Left colon (tissue), 2 donors: Measurements from ENCODE around the gene LRRC72. TPM values are rescaled to one million over a fixed set of nuclear protein-coding genes. Genes with fewer than 3 reads are reported as not detected.
"Not testable (repeated sequence)": the region's sequence is repeated elsewhere in the genome, so short reads cannot be mapped to it uniquely, and the experiment has no call there.

Source experiments
- ATAC-seq: fragments of 200-7000 bp; cut with Tn5 transposase; one replicate; pipeline ENCODE4 v1.9.1; 2020; ENCODE audit warnings: mild to moderate bottlenecking, moderate library complexity
- DNase-seq, 2 donors: peaks; one replicate each; pipeline ENCODE4 v3.0.0-alpha.2; 2020
- intact Hi-C, 2 donors: fragments of 100-400 bp; cut with DNase I in 1 of 2; cut with micrococcal nuclease in 1 of 2; formaldehyde crosslinking; loops; one replicate each; pipeline versions ENCODE4 v1.11.2 to v1.14.0; 2022; cut with DNase I, micrococcal nuclease
- total RNA-seq, 2 donors: library from RNA; stranded (reverse); fragmentation: NEBNext Ultra II Directional; extraction: Animal tissue kit (Norgen Biotek cat#: 25700); gene quantifications; one replicate each; pipeline ENCODE4 v1.2.1, GENCODE V29; 2021
- donor health status: DM: no; HTN: no; CAD: no.
- donor health status: DM: yes; HTN: yes; CAD: no.

The LRRC72 gene
- total RNA-seq, 2 donors from 2014 or later = not detected

GRCh38 chr7:16515785-16516685 is 10.6 kb upstream of the LRRC72 start:
- intact Hi-C loops = no loop called here
- no peak for DNase-seq
- no peak for ATAC-seq

- ATAC-seq, DNase-seq, intact Hi-C loops: not testable (repeated sequence)
Measured at GRCh38 chr7:16519985-16520384, 6.6 kb upstream of the LRRC72 start.

GRCh38 chr7:16524332-16524731 is 2.3 kb upstream of the LRRC72 start:
- ATAC-seq = no peak
- DNase-seq = no peak
- intact Hi-C loops = no loop called here

- intact Hi-C loops = no loop called here
- ATAC-seq (no peak), DNase-seq (no peak)
Measured at GRCh38 chr7:16528520-16528919, 1.9 kb downstream of the LRRC72 start.

GRCh38 chr7:16529697-16530096 is 3.1 kb downstream of the LRRC72 start:
- intact Hi-C loops = no loop called here
- ATAC-seq = no peak
- no peak for DNase-seq

- intact Hi-C loops = no loop called here
- no peak for ATAC-seq
- no peak for DNase-seq
Measured at GRCh38 chr7:16531707-16532106, 5.1 kb downstream of the LRRC72 start.

GRCh38 chr7:16532272-16532671 is 5.6 kb downstream of the LRRC72 start:
- intact Hi-C loops = no loop called here
- DNase-seq = no peak
- no peak for ATAC-seq

- DNase-seq (no peak), ATAC-seq (no peak)
- intact Hi-C loops = no loop called here
Measured at GRCh38 chr7:16535500-16535899, 8.9 kb downstream of the LRRC72 start.

GRCh38 chr7:16540559-16540958 is 13.9 kb downstream of the LRRC72 start:
- DNase-seq, intact Hi-C loops, ATAC-seq: not testable (repeated sequence)

GRCh38 chr7:16542401-16542800 is 15.8 kb downstream of the LRRC72 start:
- DNase-seq = no peak
- intact Hi-C loops = no loop called here
- ATAC-seq = no peak

GRCh38 chr7:16543456-16543855 is 16.8 kb downstream of the LRRC72 start:
- intact Hi-C loops = no loop called here
- ATAC-seq = no peak
- DNase-seq = no peak

- intact Hi-C loops = no loop called here
- DNase-seq = no peak
- no peak for ATAC-seq
Measured at GRCh38 chr7:16546921-16547505, 20.4 kb downstream of the LRRC72 start.

- no peak for ATAC-seq
Measured at GRCh38 chr7:16548428-16548827, 21.8 kb downstream of the LRRC72 start.

GRCh38 chr7:16550671-16551070 is 24.0 kb downstream of the LRRC72 start:
- no peak for ATAC-seq
- no peak for DNase-seq
- intact Hi-C loops = no loop called here

More at GRCh38 chr7:16548428-16548827, 21.8 kb downstream of the LRRC72 start:
- DNase-seq = no peak
- intact Hi-C loops = no loop called here

GRCh38 chr7:16554518-16555236 is 28.1 kb downstream of the LRRC72 start:
- intact Hi-C loops = no loop called here
- DNase-seq = no peak
- no peak for ATAC-seq

GRCh38 chr7:16556359-16556758 is 29.7 kb downstream of the LRRC72 start:
- intact Hi-C loops = no loop called here
- ATAC-seq (no peak), DNase-seq (no peak)

- DNase-seq (no peak), ATAC-seq (no peak)
- intact Hi-C loops = no loop called here
Measured at GRCh38 chr7:16558761-16559302, 32.2 kb downstream of the LRRC72 start.

GRCh38 chr7:16559497-16560179 is 33.0 kb downstream of the LRRC72 start:
- intact Hi-C loops = loop anchor here in 1 of 2 donors (5.0 to 10.0 kb wide), 2 partner anchors 125 to 482 kb away; no protein-coding TSS in a partner anchor
- DNase-seq = no peak
- no peak for ATAC-seq

- intact Hi-C loops = loop anchor here in 1 of 2 donors (5.0 to 10.0 kb wide), 2 partner anchors 127 to 485 kb away; no protein-coding TSS in a partner anchor
- DNase-seq = no peak
- no peak for ATAC-seq
Measured at GRCh38 chr7:16561943-16562342, 35.3 kb downstream of the LRRC72 start.
